Measurements from ENCODE around the gene CD276.

DNA sequence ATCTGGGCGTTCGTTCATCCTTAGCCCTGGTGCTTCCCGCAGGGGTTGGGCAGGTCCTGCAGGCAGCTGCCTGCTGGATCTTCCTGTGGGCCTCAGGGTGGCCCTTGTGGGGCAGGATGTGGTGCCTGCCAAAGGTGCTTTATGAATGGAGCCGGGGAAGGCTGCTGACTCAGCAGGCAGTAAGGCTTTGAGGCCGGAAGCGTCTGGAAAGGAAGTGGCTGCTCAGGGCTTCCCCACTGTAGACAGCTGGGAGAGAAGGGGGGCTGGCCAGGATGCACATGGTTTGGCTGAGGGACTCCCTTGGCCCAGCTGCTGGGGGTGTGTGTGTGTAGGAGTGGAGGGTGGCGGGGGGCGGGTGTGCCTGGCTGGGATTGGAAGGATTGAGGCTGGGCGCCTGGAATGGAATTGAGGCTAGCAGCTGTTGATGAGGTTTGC, 12.9 kb downstream of the CD276 start:
- TF ChIP-seq, protein P1, sequence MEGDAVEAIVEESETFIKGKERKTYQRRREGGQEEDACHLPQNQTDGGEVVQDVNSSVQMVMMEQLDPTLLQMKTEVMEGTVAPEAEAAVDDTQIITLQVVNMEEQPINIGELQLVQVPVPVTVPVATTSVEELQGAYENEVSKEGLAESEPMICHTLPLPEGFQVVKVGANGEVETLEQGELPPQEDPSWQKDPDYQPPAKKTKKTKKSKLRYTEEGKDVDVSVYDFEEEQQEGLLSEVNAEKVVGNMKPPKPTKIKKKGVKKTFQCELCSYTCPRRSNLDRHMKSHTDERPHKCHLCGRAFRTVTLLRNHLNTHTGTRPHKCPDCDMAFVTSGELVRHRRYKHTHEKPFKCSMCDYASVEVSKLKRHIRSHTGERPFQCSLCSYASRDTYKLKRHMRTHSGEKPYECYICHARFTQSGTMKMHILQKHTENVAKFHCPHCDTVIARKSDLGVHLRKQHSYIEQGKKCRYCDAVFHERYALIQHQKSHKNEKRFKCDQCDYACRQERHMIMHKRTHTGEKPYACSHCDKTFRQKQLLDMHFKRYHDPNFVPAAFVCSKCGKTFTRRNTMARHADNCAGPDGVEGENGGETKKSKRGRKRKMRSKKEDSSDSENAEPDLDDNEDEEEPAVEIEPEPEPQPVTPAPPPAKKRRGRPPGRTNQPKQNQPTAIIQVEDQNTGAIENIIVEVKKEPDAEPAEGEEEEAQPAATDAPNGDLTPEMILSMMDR (IDR thresholded peaks at IDR 0.05): no peak
- no peak for TF ChIP-seq POLR2A (IDR thresholded peaks at IDR 0.05)
